ENCODE data around the gene FBXO21.
"Not testable (repeated sequence)": the region's sequence is repeated elsewhere in the genome, so short reads cannot be mapped to it uniquely, and the experiment has no call there.

FBXO21 gene, protein sequence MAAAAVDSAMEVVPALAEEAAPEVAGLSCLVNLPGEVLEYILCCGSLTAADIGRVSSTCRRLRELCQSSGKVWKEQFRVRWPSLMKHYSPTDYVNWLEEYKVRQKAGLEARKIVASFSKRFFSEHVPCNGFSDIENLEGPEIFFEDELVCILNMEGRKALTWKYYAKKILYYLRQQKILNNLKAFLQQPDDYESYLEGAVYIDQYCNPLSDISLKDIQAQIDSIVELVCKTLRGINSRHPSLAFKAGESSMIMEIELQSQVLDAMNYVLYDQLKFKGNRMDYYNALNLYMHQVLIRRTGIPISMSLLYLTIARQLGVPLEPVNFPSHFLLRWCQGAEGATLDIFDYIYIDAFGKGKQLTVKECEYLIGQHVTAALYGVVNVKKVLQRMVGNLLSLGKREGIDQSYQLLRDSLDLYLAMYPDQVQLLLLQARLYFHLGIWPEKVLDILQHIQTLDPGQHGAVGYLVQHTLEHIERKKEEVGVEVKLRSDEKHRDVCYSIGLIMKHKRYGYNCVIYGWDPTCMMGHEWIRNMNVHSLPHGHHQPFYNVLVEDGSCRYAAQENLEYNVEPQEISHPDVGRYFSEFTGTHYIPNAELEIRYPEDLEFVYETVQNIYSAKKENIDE

GRCh38 chr12:117190210-117190781 lies at the start of gene FBXO21:
Gene FBXO21, minus strand, starts transcription at chr12:117190470. Its CDS starts 14 bp downstream, at chr12:117190456.
- peak; percentile 91 to 93 for DNase-seq

GRCh38 chr12:117236456-117237001 lies 46.3 kb upstream of the FBXO21 start:
- DNase-seq = peak; percentile 50 to 74

GRCh38 chr12:117235261-117235660 lies 45.0 kb upstream of the FBXO21 start:
- DNase-seq = no peak

DNA sequence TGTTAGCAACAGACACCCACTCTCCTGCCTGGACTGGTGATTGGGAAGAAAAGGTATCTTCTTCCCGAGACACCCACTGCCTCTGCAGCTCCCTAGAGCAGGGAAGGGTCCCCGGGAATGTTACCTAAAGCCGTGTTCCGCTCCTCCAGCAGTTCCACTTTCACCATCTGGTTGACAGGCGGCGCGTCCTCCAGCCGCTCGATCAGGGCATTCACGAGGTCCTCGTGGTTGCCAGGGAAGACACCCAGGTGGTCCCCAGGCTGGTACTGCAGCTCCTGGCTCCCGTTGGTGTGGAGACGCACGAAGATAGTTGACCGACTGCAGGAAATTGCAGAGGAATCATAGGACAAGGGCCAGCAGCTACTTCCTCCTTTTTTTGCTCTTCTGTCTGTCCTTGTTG lies 44.2 kb upstream of the FBXO21 start:
- no peak for DNase-seq

DNA sequence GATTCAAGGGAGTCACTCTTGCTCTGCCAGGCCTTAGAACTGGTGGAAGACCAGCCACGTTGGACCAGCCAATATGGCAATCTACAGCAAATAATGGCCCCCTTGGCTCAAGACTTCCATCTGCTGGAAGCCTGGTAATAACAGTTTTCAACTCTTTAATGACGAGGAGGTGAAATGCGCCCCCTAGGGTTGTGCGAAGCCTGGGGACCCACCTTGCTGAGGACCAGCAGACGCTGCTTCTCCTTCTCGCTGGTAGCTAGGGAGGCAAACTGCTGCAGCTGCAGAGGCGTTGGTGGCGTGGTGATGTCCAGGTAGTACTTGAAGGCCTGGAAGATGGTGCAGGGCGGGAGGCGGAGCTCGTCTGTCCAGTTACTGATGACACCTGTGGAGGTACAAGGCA lies 41.5 kb upstream of the FBXO21 start:
- DNase-seq = no peak

DNA sequence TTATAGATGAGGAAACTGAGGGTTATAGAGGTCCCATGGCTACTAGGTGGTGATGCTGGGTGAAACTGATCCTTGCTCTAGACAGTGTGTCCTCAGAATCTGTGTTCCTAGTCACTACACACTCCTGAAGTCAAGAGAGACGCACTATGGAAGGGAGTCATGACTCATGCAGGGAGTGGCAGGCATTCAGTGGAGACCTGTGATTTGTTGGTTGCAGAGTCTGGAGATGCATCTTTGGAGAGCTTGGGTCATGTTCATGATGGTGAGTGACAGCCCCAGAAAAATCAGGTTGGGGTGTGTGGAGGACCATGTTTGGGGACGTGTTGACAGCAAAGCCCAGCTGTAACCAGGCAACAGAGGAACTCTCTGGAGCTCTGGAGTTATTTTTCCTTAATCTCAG lies 38.0 kb upstream of the FBXO21 start:
- DNase-seq = no peak

DNA sequence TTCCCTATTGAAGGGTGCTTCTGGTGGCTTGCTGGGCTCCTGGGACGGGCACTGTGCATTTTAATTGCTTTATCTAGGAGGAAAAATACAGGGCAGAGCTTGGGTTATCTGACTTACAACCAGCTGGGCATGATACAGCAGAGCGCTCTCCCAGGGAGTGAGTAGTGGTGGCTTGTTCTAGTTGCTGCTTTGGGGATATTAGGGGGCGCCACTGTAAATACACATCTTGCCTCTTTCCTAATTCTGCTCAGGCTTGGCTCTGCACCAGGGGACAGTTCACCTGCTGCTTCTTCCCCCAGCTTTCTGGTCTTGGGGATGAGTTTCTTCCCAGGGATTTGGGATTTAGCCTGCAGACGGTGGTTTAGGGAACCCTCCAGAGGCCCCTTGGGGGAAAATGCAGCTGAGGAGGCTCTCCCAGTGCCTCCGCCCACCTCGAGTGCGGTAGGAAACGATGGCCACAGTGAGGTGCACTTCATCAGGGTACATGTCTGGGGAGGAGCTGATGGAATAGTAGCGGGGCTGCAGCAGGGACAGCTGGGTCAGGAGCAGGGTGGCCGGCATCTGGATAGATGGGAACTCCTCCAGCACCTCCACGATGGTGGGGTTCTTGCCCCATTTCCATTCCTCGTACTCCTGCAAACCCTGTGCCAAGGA lies 36.9 kb upstream of the FBXO21 start:
- DNase-seq = no peak

GRCh38 chr12:117226505-117226904 lies 36.2 kb upstream of the FBXO21 start:
- DNase-seq = no peak

GRCh38 chr12:117225179-117225578 lies 34.9 kb upstream of the FBXO21 start:
- no peak for DNase-seq

- DNase-seq = not testable (repeated sequence)
Observed at GRCh38 chr12:117220947-117221346, 30.7 kb upstream of the FBXO21 start.

DNA sequence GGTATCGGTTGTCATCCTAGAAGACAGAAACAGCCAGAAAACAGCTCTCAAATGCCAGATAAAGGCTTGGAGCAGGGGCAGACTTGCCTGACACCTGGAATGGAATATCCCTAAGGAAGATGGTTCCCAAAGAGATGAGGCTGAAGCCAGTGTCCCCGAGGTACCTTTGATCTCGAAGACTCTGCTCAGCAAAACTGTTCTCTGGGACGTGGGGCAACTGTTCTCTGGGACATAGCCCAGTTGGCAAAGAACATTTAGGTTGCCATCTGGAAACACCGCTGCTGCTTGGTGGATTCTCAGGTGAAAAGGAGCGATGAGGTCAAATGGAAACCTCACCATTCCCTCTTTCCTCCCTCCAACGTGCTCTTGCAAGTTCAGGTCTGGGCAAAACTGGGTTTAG lies 27.9 kb upstream of the FBXO21 start:
- no peak for DNase-seq

- no peak for DNase-seq
Observed at GRCh38 chr12:117216686-117217085, 26.4 kb upstream of the FBXO21 start.

DNA sequence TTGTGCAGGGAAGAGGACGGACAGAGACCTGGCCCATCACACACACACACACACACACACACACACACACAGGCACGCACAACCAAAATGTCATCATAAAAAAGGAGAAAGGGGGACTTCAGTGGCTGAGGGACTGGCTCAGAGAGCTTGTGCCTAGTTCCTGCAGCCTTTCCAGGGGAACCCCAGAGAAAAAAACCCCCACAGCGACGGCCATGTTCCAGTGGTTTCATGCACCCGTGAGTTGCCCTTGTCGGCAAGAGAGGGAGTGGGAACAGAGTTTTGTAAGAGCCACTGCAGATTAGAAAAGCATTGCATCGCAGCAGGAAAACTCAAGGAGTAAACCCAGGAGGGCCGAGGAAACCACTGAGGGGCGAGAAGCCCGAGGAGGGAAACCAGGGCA lies 24.5 kb upstream of the FBXO21 start:
- no peak for DNase-seq

- DNase-seq = no peak
Observed at GRCh38 chr12:117213295-117213808, 23.1 kb upstream of the FBXO21 start.

- peak; percentile 34 to 51 for DNase-seq
Observed at GRCh38 chr12:117212563-117213190, 22.4 kb upstream of the FBXO21 start.

DNA sequence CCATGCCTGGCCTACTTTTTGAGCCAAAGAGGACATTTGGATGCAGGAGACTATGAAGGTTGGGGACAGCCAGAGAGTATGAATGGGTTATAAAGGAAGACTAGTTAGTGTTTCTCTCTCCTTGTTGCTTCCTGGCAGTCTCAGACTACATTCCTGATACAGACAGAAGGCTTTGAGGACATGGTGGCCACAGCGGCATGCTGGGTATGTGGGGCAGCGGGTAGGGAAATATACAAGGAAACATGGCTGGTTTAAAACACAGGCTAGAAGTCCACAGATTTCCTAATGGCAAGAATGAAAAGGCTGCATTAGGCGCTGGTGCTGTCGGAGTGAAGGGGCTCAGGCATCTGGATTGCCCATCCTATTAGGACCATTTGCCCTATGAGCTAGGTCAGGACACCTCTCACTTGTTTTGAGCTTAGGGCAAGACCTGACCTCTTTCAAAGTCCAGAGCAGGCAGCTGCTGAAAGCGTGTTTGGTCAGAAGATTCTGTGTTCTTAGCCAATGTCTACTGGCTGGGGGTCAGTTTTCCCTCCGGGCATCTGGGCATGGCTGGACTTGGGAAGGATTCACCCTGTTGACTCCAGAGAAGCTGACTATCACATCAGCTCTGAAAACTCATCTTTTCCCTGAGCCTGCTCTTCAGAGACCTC lies 20.1 kb upstream of the FBXO21 start:
- DNase-seq = no peak

GRCh38 chr12:117209626-117210025 lies 19.4 kb upstream of the FBXO21 start:
- DNase-seq = no peak

DNA sequence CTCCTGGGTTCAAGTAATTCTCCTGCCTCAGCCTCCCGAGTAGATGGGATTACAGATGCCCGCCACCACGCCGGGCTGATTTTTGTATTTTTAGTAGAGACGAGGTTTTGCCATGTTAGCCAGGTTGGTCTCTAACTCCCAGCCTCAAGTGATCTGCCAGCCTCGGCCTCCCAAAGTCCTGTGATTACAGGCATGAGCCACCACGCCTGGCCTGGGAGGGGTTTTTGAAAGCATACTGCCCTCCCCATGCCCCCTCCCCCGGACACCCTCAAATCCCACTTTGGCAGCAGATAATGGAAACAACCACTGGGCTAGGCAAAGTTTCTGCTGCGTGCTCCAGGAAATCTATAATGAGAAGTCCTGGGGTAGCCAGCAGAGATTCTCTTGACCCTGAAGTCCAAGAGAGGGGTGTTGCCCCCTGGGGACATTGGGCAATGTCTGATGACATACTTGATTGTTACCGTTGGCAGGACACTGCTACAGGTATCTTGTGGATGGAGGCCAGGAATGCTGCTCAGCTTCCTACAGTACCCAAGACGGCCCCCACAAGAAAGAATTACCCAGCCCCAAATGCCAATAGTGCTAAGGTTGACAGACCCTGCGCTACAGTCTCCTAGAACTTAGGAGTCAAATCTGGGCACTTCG lies 18.7 kb upstream of the FBXO21 start:
- no peak for DNase-seq

- no peak for DNase-seq
Observed at GRCh38 chr12:117208206-117208605, 17.9 kb upstream of the FBXO21 start.

DNA sequence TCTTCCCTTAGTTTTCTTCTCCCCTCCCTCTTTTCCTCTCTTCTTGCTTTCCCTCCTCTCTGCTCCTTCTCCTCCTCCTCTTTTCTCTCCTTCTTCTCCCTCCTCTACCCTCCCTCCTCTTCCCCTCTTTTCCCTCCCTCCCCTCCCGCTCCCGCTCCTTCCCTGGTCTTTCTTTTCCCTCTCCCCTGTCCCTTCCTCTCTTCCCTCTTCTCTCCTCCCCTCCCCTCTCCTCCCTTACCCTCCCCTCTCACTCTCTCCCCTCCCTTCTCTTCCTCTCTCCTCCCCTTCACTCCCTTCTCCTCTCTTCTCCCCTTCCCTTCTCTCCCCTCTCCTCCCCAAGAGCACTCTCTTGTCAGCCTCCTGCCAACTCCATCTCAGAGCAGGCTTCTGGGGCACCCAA lies 17.4 kb upstream of the FBXO21 start:
- no peak for DNase-seq

- DNase-seq = no peak
Observed at GRCh38 chr12:117202556-117202955, 12.3 kb upstream of the FBXO21 start.

DNA sequence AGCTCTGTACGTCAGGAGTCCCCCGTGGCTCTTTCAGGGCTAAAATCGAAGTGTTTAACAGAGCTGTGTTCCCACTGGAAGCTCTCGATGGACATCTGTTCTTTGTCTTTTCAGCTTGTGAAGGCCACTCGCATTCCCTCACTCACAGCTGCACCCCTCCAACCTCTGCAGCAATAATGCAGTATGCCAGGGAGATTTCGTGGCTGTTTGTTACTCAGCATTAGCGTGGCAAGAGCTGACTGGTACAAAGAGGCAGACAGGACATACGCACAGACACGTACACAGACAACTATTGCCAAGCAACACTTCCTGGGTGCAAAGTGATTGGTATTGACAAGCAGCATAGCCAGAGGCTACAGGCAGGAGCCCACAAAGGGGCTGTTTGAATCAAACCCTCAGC lies 11.8 kb upstream of the FBXO21 start:
- no peak for DNase-seq
